Measurements from ENCODE around the gene NDST1. TPM values are rescaled to one million over a fixed set of nuclear protein-coding genes. Genes with fewer than 3 reads are reported as not detected.

NDST1 gene
- total RNA-seq, 3 donors from 2014 or later: 58.1 to 66.5 (median 60.6) TPM

GRCh38 chr5:150502847-150503246 is 5.1 kb upstream of the NDST1 start:
- DNase-seq (peak in 1 of 3 donors; percentile 25), ATAC-seq (no peak)
- H3K36me3 ChIP-seq (ENCODE audit: low read depth): no peaks in the 10 kb centered on the region
- H3K9me3 ChIP-seq: no peaks in the 10 kb centered on the region
- intact Hi-C loops (cut with DNase I, micrococcal nuclease): no loop called here
- no peak for TF ChIP-seq CTCF (IDR thresholded peaks at IDR 0.05)
- H3K4me3 ChIP-seq: no peak overlapping the region
- H3K4me1 ChIP-seq (ENCODE audit: low read depth): peaks cover 53% of the 10 kb centered on the region

GRCh38 chr5:150503386-150503785 is 4.5 kb upstream of the NDST1 start:
- ATAC-seq (no peak), DNase-seq (peak in 1 of 3 donors; percentile 24)
- no peaks in the 10 kb centered on the region for H3K9me3 ChIP-seq
- H3K4me1 ChIP-seq (ENCODE audit: low read depth): peaks cover 58% of the 10 kb centered on the region
- TF ChIP-seq CTCF (IDR thresholded peaks at IDR 0.05): no peak
- intact Hi-C loops (cut with DNase I, micrococcal nuclease): no loop called here
- no peaks in the 10 kb centered on the region for H3K36me3 ChIP-seq (ENCODE audit: low read depth)
- no peak overlapping the region for H3K4me3 ChIP-seq

GRCh38 chr5:150503977-150504620 is 3.8 kb upstream of the NDST1 start:
- ATAC-seq: peak; percentile 75
- no peaks in the 10 kb centered on the region for H3K9me3 ChIP-seq
- TF ChIP-seq CTCF (IDR thresholded peaks at IDR 0.05): no peak
- peak in 2 of 3 donors; percentile 62 to 80 for DNase-seq
- H3K4me3 ChIP-seq: no peak overlapping the region
- intact Hi-C loops (cut with DNase I, micrococcal nuclease): no loop called here
- H3K36me3 ChIP-seq (ENCODE audit: low read depth): no peaks in the 10 kb centered on the region
- peaks cover 64% of the 10 kb centered on the region for H3K4me1 ChIP-seq (ENCODE audit: low read depth)

- Histone ChIP-seq H3K4me3 (no peak overlapping the region), H3K9me3 (no peaks in the 10 kb centered on the region), H3K4me1 (ENCODE audit: low read depth) (peaks cover 65% of the 10 kb centered on the region), H3K36me3 (ENCODE audit: low read depth) (no peaks in the 10 kb centered on the region)
- ATAC-seq (no peak), DNase-seq (peak in 1 of 3 donors; percentile 32)
- intact Hi-C loops (cut with DNase I, micrococcal nuclease): no loop called here
- no peak for TF ChIP-seq CTCF (IDR thresholded peaks at IDR 0.05)
Observed at GRCh38 chr5:150505041-150505511, 2.9 kb upstream of the NDST1 start.

GRCh38 chr5:150505816-150506215 is 2.1 kb upstream of the NDST1 start:
- no peaks in the 10 kb centered on the region for H3K9me3 ChIP-seq
- peaks cover 63% of the 10 kb centered on the region for H3K4me1 ChIP-seq (ENCODE audit: low read depth)
- H3K4me3 ChIP-seq: no peak overlapping the region
- no peak for TF ChIP-seq CTCF (IDR thresholded peaks at IDR 0.05)
- ATAC-seq (no peak), DNase-seq (no peak)
- intact Hi-C loops (cut with DNase I, micrococcal nuclease): no loop called here
- no peaks in the 10 kb centered on the region for H3K36me3 ChIP-seq (ENCODE audit: low read depth)
